ENCODE results near the gene IRF2BPL. TPM values are rescaled to one million over a fixed set of nuclear protein-coding genes. Genes with fewer than 3 reads are reported as not detected.

The IRF2BPL gene
- total RNA-seq, 4 donors from 2014 or later, result 58.6 to 105 (median 98.4) TPM

DNA sequence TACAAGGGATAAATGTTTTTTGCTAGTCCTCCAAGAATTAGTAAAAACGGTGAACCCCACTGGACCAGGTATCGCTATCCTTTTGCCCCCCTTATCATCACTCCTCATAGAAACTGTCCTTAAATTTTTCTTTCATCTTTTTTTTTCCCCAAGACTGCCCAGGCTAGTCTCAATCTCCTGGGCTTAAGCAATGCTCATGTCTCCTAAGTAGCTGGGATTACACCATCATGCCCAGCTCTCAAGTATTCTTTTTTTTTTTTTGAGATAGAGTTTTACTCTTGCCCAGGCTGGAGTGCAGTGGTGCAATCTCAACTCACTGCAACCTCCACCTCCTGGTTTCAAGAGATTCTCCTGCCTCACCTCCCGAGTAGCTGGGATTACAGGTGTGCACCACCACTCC lies 9.7 kb downstream of the IRF2BPL start:
- Histone ChIP-seq H3K27ac (replicated peaks in 1 of 4) (no peak overlapping the region), H3K27me3 (peaks cover 0 to under 1% (median 0%) of the 10 kb centered on the region in 4 donors), H3K9me3 (no peaks in the 10 kb centered on the region), H3K4me3 (no peak overlapping the region), H3K36me3 (peaks cover 0 to 3% (median 0%) of the 10 kb centered on the region in 4 donors), H3K4me1 (peaks cover 33 to 36% (median 35%) of the 10 kb centered on the region in 4 donors)
- DNase-seq (ENCODE audit: extremely low spot score), result no peak
- WGBS, result 97% methylated on average over 3 of the region's 3 CpGs
- intact Hi-C loops (cut with DNase I), result no loop called here
- no peak for TF ChIP-seq POLR2AphosphoS5 (IDR thresholded peaks at IDR 0.05)
- no peak for TF ChIP-seq POLR2A (IDR thresholded peaks at IDR 0.05; ENCODE audit: low read depth)
- TF ChIP-seq EP300 (IDR thresholded peaks at IDR 0.05), result no peak
- TF ChIP-seq, protein P1, sequence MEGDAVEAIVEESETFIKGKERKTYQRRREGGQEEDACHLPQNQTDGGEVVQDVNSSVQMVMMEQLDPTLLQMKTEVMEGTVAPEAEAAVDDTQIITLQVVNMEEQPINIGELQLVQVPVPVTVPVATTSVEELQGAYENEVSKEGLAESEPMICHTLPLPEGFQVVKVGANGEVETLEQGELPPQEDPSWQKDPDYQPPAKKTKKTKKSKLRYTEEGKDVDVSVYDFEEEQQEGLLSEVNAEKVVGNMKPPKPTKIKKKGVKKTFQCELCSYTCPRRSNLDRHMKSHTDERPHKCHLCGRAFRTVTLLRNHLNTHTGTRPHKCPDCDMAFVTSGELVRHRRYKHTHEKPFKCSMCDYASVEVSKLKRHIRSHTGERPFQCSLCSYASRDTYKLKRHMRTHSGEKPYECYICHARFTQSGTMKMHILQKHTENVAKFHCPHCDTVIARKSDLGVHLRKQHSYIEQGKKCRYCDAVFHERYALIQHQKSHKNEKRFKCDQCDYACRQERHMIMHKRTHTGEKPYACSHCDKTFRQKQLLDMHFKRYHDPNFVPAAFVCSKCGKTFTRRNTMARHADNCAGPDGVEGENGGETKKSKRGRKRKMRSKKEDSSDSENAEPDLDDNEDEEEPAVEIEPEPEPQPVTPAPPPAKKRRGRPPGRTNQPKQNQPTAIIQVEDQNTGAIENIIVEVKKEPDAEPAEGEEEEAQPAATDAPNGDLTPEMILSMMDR (IDR thresholded peaks at IDR 0.05), result no peak

DNA sequence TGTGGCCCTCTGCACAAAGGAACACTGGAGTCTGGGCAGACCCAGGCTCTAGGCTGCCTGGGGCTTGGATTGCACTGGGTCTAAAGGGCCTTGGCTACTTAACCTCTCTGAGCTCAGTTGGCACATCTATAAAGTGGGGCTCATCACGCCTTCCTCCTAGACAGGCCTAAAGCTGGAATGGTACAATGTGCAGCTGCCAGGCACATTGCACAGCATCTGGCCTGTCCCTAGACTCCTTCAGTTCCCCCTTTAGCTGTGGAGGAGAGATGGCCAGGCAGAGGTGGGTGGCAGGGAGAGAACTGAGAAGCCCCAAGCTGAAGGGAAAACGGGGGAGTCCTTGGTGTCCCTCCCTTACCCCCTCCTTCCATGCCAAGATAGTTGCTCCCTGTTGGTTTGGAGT lies 10.8 kb downstream of the IRF2BPL start:
- Histone ChIP-seq H3K9me3 (no peaks in the 10 kb centered on the region), H3K27ac (replicated peaks in 1 of 4) (no peak overlapping the region), H3K4me1 (peaks cover 24 to 33% (median 31%) of the 10 kb centered on the region in 4 donors), H3K36me3 (no peaks in the 10 kb centered on the region), H3K4me3 (no peak overlapping the region), H3K27me3 (peaks cover 0 to 3% (median 0%) of the 10 kb centered on the region in 4 donors)
- TF ChIP-seq, protein P1 (IDR thresholded peaks at IDR 0.05), result no peak
- TF ChIP-seq POLR2A (IDR thresholded peaks at IDR 0.05; ENCODE audit: low read depth), result no peak
- no peak for TF ChIP-seq EP300 (IDR thresholded peaks at IDR 0.05)
- no peak for TF ChIP-seq POLR2AphosphoS5 (IDR thresholded peaks at IDR 0.05)
- no peak for DNase-seq (ENCODE audit: extremely low spot score)
- intact Hi-C loops (cut with DNase I), result no loop called here
- WGBS, result 60% methylated on average over 1 of the region's 2 CpGs

DNA sequence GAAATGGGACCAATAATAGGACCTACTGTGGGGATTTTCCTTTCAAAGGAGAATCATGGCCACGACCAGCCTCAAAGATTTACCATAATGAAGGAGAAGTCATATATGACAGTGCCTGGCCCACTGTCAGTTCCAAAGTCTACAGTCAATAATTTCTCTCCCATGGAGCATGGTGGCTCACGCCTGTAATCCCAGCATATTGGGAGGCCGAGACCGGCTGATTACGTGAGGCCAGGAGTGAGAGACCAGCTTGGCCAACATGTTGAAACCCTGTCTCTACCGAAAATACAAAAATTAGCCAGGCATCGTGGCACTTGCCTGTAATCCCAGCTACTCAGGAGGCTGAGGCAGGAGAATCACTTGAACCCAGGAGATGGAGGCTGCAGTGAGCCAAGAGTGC lies 13.8 kb downstream of the IRF2BPL start:
- H3K27me3 ChIP-seq, result peaks cover 0 to 3% (median 0%) of the 10 kb centered on the region in 4 donors
- H3K4me1 ChIP-seq, result peaks cover 13 to 31% (median 20%) of the 10 kb centered on the region in 4 donors
- H3K36me3 ChIP-seq, result no peaks in the 10 kb centered on the region
- H3K27ac ChIP-seq (replicated peaks in 1 of 4), result peak overlapping the region in 3 of 4 donors; percentile 39 to 55 (median 55)
- intact Hi-C loops (cut with DNase I), result loop anchor here (5.0 kb wide), 1 partner anchor 47 kb away; no protein-coding TSS in a partner anchor
- no peaks in the 10 kb centered on the region for H3K9me3 ChIP-seq
- TF ChIP-seq EP300 (IDR thresholded peaks at IDR 0.05) (no peak), POLR2A (IDR thresholded peaks at IDR 0.05; ENCODE audit: low read depth) (no peak), POLR2AphosphoS5 (IDR thresholded peaks at IDR 0.05) (no peak)
- TF ChIP-seq, protein P1 (IDR thresholded peaks at IDR 0.05), result no peak
- no peak overlapping the region for H3K4me3 ChIP-seq
- 96% methylated on average over 7 of the region's 7 CpGs for WGBS
- DNase-seq (ENCODE audit: extremely low spot score), result no peak

GRCh38 chr14:77014004-77014604 lies 14.4 kb downstream of the IRF2BPL start:
- Histone ChIP-seq H3K27ac (replicated peaks in 1 of 4) (peak overlapping the region in 3 of 4 donors; percentile 48 to 55 (median 55)), H3K9me3 (no peaks in the 10 kb centered on the region), H3K27me3 (peaks cover 0 to 3% (median 0%) of the 10 kb centered on the region in 4 donors), H3K4me3 (no peak overlapping the region), H3K36me3 (no peaks in the 10 kb centered on the region), H3K4me1 (peaks cover 13 to 31% (median 20%) of the 10 kb centered on the region in 4 donors)
- DNase-seq (ENCODE audit: extremely low spot score), result no peak
- intact Hi-C loops (cut with DNase I), result loop anchor here (5.0 kb wide), 1 partner anchor 47 kb away; no protein-coding TSS in a partner anchor
- 46% methylated on average over 8 of the region's 9 CpGs for WGBS
- peak; percentile 21 to 66 for TF ChIP-seq POLR2AphosphoS5 (IDR thresholded peaks at IDR 0.05)
- TF ChIP-seq, protein P1 (IDR thresholded peaks at IDR 0.05), result no peak
